ENCODE measurements around the gene TRIM15.

Gene TRIM15

GRCh38 chr6:30147096-30147495 is 16.2 kb upstream of the TRIM15 start:
- DNase-seq: no peak

GRCh38 chr6:30149234-30149633 is 14.1 kb upstream of the TRIM15 start:
- no peak for DNase-seq

GRCh38 chr6:30149858-30150550 is 13.3 kb upstream of the TRIM15 start:
- DNase-seq: peak; percentile 20

GRCh38 chr6:30150671-30151395 is 12.5 kb upstream of the TRIM15 start:
- peak; percentile 28 for DNase-seq

- no peak for DNase-seq
Observed at GRCh38 chr6:30151580-30151979, 11.8 kb upstream of the TRIM15 start.

GRCh38 chr6:30152016-30152673 is 11.2 kb upstream of the TRIM15 start:
- no peak for DNase-seq

- no peak for DNase-seq
Observed at GRCh38 chr6:30152910-30153610, 10.3 kb upstream of the TRIM15 start.

- no peak for DNase-seq
Observed at GRCh38 chr6:30154061-30154460, 9.3 kb upstream of the TRIM15 start.

GRCh38 chr6:30154709-30155519 is 8.4 kb upstream of the TRIM15 start:
- peak; percentile 90 for DNase-seq

- DNase-seq: peak; percentile 28
Observed at GRCh38 chr6:30155520-30156261, 7.7 kb upstream of the TRIM15 start.

- peak; percentile 44 for DNase-seq
Observed at GRCh38 chr6:30156262-30156599, 7.1 kb upstream of the TRIM15 start.

GRCh38 chr6:30156774-30157173 is 6.6 kb upstream of the TRIM15 start:
- no peak for DNase-seq

GRCh38 chr6:30157581-30157980 is 5.8 kb upstream of the TRIM15 start:
- no peak for DNase-seq

GRCh38 chr6:30157999-30158398 is 5.3 kb upstream of the TRIM15 start:
- DNase-seq: no peak

GRCh38 chr6:30158475-30159040 is 4.8 kb upstream of the TRIM15 start:
- DNase-seq: no peak

- DNase-seq: no peak
Observed at GRCh38 chr6:30160008-30160784, 3.1 kb upstream of the TRIM15 start.

GRCh38 chr6:30160785-30161531 is 2.4 kb upstream of the TRIM15 start, which contains the start of gene TRIM10:
TSS of gene TRIM10 (minus strand) at chr6:30161211. CDS start at chr6:30160858, 353 bp downstream.
- DNase-seq: no peak

GRCh38 chr6:30162265-30163089 is 869 bp upstream of the TRIM15 start:
- DNase-seq: no peak
